GM06990 (cell line): ENCODE data around the gene CACNA2D3.

Experiments
- DNase-seq: peaks from one replicate; pipeline ENCODE4 v3.0.0-alpha.2; 2011; ENCODE audit not compliant: insufficient read length; ENCODE audit errors: extremely low read depth
- H3K27me3 ChIP-seq: replicated peaks from 2 replicates; pipeline ENCODE4 v1.6.0; 2011; ENCODE audit warnings: low read length; ENCODE audit not compliant: control insufficient read depth, insufficient read depth
- H3K36me3 ChIP-seq: 2 replicates; pipeline ENCODE4 v1.5.1; 2011; ENCODE audit warnings: low read length; ENCODE audit not compliant: control insufficient read depth, insufficient read depth
- H3K4me3 ChIP-seq: replicated peaks from 2 replicates; pipeline ENCODE4 v1.5.1; 2011; ENCODE audit warnings: low read depth, mild to moderate bottlenecking, control low read depth, low read length
- CTCF ChIP-seq: IDR thresholded peaks from 2 replicates; pipeline ENCODE4 v1.5.1; 2011; ENCODE audit warnings: low read length, control low read depth, mild to moderate bottlenecking, inconsistent platforms; ENCODE audit not compliant: insufficient read depth, poor library complexity, severe bottlenecking

Gene CACNA2D3

GRCh38 chr3:54345847-54346375 is 223.6 kb downstream of the CACNA2D3 start:
- Histone ChIP-seq H3K4me3 (no peak overlapping the region), H3K36me3 (no peaks in the 10 kb centered on the region), H3K27me3 (no peaks in the 10 kb centered on the region; the same call in 1 of the 2 replicates)
- TF ChIP-seq CTCF: no peak
- DNase-seq: no peak

GRCh38 chr3:54347060-54347459 is 224.7 kb downstream of the CACNA2D3 start:
- H3K36me3 ChIP-seq: no peaks in the 10 kb centered on the region
- DNase-seq: no peak
- no peak for TF ChIP-seq CTCF
- no peak overlapping the region for H3K4me3 ChIP-seq
- no peaks in the 10 kb centered on the region; the same call in 1 of the 2 replicates for H3K27me3 ChIP-seq

GRCh38 chr3:54347933-54348332 is 225.6 kb downstream of the CACNA2D3 start:
- TF ChIP-seq CTCF: no peak

GRCh38 chr3:54349231-54349652 is 226.9 kb downstream of the CACNA2D3 start:
- no peaks in the 10 kb centered on the region for H3K27me3 ChIP-seq
- no peaks in the 10 kb centered on the region for H3K36me3 ChIP-seq
- no peak for TF ChIP-seq CTCF
- H3K4me3 ChIP-seq: no peak overlapping the region
- DNase-seq: no peak

More at GRCh38 chr3:54347933-54348332, 225.6 kb downstream of the CACNA2D3 start:
- no peak for DNase-seq
- no peaks in the 10 kb centered on the region for H3K36me3 ChIP-seq
- no peak overlapping the region for H3K4me3 ChIP-seq
- H3K27me3 ChIP-seq: no peaks in the 10 kb centered on the region

GRCh38 chr3:54349691-54350090 is 227.3 kb downstream of the CACNA2D3 start:
- Histone ChIP-seq H3K27me3 (no peaks in the 10 kb centered on the region), H3K4me3 (no peak overlapping the region), H3K36me3 (no peaks in the 10 kb centered on the region)
- TF ChIP-seq CTCF: no peak
- no peak for DNase-seq

GRCh38 chr3:54353546-54353945 is 231.2 kb downstream of the CACNA2D3 start:
- Histone ChIP-seq H3K4me3 (no peak overlapping the region), H3K36me3 (no peaks in the 10 kb centered on the region), H3K27me3 (no peaks in the 10 kb centered on the region)
- no peak for DNase-seq
- TF ChIP-seq CTCF: no peak
